HG03565 (cell line): ENCODE data around the gene USP34.
"Not testable (repeated sequence)": the region's sequence is repeated elsewhere in the genome, so short reads cannot be mapped to it uniquely, and the experiment has no call there.

Experiments
- ATAC-seq: cut with Tn5 transposase; IDR thresholded peaks from one replicate; pipeline ENCODE4 v1.9.1; 2021; ENCODE audit warnings: mild to moderate bottlenecking, moderate library complexity; ENCODE audit not compliant: unreplicated experiment

Gene USP34, protein sequence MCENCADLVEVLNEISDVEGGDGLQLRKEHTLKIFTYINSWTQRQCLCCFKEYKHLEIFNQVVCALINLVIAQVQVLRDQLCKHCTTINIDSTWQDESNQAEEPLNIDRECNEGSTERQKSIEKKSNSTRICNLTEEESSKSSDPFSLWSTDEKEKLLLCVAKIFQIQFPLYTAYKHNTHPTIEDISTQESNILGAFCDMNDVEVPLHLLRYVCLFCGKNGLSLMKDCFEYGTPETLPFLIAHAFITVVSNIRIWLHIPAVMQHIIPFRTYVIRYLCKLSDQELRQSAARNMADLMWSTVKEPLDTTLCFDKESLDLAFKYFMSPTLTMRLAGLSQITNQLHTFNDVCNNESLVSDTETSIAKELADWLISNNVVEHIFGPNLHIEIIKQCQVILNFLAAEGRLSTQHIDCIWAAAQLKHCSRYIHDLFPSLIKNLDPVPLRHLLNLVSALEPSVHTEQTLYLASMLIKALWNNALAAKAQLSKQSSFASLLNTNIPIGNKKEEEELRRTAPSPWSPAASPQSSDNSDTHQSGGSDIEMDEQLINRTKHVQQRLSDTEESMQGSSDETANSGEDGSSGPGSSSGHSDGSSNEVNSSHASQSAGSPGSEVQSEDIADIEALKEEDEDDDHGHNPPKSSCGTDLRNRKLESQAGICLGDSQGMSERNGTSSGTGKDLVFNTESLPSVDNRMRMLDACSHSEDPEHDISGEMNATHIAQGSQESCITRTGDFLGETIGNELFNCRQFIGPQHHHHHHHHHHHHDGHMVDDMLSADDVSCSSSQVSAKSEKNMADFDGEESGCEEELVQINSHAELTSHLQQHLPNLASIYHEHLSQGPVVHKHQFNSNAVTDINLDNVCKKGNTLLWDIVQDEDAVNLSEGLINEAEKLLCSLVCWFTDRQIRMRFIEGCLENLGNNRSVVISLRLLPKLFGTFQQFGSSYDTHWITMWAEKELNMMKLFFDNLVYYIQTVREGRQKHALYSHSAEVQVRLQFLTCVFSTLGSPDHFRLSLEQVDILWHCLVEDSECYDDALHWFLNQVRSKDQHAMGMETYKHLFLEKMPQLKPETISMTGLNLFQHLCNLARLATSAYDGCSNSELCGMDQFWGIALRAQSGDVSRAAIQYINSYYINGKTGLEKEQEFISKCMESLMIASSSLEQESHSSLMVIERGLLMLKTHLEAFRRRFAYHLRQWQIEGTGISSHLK (N-terminal part only)

DNA sequence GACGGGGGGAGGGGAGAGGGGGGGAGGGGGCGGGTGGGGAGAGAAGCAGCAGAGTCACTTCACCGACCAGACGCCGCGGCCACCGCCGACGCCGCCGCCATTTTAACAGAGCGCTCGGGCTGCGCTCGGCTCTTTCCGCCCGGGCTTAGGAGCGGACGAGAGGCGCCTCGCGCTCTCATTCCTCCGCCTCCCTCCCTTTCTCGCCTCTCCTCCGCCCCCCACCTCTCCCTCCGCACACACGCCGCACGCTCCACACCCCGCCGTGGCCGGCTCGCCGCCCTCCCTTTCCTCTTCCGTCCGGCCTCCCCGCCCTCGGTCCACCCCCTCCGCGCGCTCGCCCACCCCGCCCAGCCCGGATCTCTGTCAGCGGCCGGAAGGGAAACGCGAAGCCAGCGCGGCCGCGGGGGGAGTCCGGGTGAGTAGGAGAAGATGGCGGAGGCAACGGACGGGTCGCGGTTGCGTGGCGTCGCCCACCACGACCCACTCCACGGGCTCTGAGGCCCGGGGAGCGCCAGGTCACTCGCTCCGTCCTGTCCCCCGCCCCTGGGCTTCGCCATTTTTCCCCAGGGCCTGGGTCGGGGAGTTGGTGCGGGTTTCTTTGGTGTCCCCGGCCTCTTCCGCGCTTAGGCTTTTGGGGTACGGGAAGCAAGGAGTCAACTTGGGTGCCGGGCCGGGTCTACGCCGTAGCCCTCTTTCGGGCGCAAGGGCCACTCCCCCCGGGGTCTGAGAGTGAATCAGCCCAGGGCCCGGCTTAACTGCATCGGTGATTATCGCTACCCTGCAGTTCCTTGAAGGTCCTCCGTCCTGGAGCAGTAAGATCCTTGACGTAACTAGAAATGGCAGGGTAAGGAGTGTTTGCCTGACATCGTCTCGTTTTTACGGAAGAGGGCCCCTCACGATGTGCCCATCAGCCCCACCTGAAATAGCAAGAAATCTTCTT, at the start of gene USP34:
Gene USP34, minus strand, starts transcription at position 123 of the 940 bp plus-strand sequence. CDS start 395 bp downstream, outside the sequence.
- peak; percentile 45 for ATAC-seq

DNA sequence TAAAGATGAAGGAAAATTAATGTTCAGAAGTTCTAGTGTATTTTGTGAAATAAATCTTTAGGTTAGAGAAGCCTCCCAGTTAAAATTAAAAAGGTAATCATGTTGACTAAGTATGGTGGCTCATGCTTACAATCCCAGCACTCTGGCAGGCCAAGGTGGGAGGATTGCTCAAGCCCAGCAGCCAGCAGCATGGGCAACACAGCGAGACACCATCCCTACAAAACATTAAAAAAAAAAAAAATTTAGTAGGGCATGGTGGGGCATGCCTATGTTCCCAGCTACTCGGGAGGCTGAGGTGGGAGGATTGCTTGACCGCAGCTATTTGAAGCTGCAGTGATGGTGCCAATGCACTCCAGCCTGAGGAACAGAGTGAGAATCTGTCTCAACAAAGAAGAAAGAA, 49.4 kb upstream of the USP34 start:
- ATAC-seq = no peak

- no peak for ATAC-seq
Measured at GRCh38 chr2:61512768-61513398, 42.0 kb upstream of the USP34 start.

DNA sequence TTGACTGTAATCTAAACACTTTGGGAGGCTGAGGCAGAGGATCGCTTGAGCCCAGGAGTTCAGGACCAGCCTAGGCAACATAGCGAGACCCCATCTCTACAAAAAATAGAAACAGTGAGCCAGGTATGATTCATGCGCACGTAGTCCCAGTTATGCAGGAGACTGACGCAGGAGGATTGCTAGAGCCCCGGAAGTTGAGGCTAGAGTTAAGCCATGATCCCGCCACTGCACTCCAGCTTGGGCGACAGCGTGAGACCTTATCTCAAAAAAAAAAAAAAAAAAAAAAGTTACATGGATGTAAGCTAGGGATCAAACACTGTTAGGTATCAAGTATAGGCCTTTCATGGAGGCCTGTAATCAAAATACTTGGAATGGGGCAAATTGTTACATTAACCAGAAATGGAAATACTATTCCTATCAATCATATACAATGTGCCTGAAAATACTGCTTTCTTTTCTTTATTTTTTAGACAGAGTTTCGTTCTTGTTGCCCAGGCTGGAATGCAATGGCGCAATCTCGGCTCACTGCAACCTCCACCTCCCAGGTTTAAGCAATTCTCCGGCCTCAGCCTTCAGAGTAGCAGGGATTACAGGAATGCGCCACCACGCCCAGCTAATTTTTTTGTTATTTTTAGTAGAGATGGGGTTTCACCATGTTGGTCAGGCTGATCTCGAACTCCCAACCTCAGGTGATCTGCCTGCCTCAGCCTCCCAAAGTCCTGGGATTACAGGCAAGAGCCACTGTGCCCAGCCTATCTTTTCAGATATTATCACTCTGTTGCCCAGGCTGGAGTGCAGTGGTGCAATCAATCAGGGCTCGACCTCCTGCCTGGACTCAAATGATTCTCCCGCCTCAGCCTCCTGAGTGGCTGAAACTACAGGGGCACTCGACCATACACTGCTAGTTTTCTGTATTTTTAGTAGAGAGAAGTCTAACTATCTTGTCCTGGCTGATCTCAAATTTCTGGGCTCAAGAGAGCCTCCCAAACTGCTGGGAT, 40.1 kb upstream of the USP34 start:
- ATAC-seq = no peak

DNA sequence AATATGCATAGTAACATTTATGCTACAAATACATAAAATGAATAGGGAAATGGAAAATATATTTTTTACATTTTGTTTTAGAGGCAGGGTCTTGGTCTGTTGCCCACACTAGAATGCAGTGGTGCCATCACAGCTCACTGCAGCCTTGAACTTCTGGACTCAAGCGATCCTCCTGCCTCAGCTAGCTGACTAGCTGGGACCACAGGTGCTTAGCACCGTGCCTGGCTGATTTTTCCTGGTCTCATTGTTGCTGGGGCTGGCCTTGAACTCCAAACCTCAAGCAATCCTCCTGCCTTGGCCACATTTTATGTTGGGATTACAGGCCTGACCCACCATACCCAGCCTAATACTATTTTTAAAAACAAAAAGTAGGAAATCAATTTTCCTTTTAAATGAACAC, 34.1 kb upstream of the USP34 start:
- no peak for ATAC-seq

- no peak for ATAC-seq
Measured at GRCh38 chr2:61499060-61499459, 28.2 kb upstream of the USP34 start.

- no peak for ATAC-seq
Measured at GRCh38 chr2:61493523-61493942, 22.6 kb upstream of the USP34 start.

DNA sequence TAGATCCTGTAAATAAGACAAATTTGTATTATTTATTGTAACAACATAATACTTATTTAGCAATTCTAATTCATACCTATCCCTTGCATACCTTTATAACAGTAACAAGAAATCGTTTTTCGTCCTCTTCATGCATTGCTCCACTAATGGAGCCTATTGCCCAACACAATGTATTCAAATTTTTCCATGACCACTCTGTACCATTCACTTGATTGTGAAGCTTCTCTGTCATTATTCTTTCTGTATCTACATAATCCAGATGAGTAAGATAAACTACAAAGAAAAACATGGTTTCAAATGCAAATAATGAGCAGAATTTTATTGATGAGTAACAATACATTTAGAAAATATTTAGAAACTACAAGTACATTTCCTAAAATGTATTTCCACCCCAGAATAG, 21.6 kb upstream of the USP34 start:
- ATAC-seq = no peak

- ATAC-seq = no peak
Measured at GRCh38 chr2:61485281-61485680, 14.4 kb upstream of the USP34 start.

DNA sequence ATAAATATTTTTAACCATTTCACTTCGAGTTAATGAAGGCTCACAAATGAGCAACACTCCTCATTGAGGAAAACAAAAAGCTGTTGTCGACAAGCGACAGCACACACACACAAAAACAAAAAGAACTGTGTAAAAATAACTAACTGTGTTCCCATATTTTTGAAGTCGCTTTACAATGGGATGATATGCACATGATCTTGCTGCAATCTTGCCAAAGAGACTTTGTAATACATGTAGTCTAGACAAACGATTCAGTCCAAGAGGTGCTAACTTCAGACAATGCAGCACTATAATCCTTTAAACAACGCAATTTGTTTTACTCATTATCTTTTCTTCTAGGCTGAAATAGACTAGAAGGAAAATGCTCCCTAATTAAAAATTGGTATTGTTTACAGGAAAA, 7.2 kb upstream of the USP34 start:
- no peak for ATAC-seq

DNA sequence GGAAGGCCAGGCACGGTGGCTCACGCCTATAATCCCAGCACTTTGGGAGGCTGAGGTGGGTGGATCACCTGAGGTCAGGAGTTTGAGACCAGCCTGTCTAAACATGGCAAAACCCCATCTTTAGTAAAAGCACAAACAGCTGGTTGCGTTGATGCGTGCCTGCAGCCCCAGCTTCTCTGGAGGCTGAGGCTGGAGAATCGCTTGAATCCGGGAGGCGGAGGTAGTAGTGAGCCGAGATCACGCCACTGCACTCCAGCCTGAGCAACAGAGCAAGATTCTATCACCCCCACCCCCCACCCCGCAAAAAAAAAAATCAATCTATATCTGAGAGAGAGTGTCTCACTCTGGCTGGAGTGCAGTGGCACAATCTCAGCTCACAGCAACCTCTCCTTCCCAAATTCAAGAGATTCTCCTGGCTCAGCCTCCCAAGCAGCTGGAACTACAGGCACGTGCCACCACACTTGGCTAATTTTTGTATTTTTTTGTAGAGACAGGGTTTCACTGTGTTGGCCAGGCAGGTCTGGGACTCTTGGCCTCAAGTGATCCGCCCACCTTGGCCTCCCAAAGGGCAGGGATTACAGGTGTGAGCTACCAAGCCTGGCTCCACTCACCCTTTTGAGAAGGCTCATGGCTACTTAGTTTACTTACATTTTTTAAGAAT, 6.2 kb upstream of the USP34 start:
- not testable (repeated sequence) for ATAC-seq

DNA sequence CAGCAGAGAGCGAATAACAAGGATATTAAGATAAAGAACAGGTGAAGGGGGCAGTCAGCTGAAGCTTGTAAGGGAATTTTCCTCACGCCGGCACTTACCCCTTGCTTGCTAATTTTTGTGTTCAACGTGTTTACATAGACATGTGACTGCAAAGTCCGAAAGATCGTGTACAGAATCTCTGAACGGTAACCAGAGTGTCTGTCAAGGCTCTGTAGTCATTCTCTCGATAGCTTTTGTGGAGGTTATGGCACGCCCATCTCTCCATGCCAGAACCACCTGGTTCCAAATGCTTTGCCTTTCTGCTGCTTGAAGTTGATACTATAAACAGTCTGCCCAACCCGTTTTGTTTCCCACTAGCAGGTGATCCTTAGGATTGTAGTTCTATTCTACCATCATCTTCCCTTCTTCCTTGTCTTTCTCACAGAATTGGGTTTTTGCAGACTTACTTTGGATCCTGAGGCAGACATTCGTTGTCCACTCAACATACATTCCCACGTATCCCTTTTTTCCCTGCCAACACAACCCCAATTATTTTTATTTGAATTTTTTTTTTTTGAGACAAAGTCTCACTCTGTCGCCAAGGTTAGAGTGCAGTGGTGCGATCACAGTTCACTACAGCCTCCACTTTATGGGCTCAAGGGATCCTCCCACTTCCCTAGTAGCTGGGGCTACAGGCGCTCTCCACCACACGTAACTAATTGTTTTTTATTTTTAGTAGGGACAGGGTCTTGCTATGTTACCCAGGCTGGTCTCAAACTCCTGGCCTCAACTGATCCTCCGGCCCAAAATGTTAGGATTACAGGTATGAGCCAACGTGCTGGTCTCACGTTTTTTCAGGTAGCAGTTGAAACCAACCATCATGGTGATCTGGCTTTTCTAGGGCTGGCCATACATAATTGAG, 1.3 kb upstream of the USP34 start:
- ATAC-seq = no peak

DNA sequence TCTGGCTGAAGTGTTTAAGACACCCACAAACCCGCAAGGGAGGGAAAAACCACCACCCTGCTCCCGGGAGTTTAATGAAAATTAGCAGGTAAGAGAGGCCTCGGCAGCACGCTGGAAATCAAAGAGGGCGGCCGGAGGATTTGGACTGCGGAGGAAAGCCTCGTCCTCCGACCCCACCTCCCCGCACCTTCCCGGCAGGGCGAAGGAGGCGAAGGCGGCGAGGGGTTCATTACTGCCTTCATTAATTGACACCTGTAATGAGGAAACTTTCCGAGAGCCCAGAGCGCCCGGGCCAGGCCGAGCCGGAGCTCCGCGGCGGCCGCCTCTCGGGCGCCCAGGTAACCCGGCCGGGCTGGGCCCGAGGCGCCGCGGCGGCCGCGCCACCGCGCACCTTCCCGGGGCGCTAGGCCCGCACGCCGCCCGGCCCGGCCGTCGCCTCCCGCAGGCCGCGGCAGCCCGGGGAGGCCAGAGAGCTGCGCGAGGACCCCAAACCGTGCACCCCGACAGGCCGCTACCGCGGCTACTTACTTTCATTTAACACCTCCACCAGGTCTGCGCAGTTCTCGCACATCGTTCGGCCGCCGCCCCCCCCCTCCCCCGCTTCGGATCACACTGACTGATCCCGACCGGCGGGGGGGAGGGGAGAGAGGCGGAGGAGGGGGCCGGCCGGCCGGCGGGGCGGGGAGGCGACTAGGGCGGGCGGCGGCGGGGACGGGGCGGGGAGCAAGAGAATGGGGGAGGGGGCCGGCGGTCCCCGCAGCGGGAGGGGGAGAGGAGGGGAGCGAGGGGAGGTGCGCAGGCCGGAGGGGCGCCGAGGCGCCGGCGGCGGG, 550 bp downstream of the USP34 start:
- ATAC-seq = no peak

- no peak for ATAC-seq
Measured at GRCh38 chr2:61469424-61470121, 1.3 kb downstream of the USP34 start.

DNA sequence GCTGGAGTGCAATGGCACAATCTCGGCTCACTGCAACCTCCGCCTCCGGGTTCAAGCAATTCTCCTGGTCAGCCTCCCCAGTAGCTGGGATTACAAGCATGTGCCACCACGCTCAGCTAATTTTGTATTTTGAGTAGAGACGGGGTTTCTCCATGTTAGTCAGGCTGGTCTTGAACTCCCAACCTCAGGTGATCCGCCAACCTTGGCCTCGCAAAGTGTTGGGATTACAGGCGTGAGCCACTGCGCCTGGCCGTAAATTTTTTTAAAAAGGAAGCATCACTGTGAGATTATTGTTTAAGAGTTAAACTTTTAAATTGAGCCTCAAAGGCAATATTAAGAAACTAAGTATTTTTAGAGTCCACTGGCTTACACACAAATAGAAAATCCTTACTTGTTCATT, 2.7 kb downstream of the USP34 start:
- not testable (repeated sequence) for ATAC-seq
